NK-92 (cell line): Measurements from ENCODE around the gene RIIAD1.
"Not testable (repeated sequence)": the region's sequence is repeated elsewhere in the genome, so short reads cannot be mapped to it uniquely, and the experiment has no call there.

Experiments
- DNase-seq: peaks from one replicate; lab custom pipeline; 2025; ENCODE audit not compliant: unreplicated experiment; lab: John Stamatoyannopoulos, UW

RIIAD1 gene, protein sequence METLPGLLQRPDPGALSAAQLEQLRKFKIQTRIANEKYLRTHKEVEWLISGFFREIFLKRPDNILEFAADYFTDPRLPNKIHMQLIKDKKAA

DNA sequence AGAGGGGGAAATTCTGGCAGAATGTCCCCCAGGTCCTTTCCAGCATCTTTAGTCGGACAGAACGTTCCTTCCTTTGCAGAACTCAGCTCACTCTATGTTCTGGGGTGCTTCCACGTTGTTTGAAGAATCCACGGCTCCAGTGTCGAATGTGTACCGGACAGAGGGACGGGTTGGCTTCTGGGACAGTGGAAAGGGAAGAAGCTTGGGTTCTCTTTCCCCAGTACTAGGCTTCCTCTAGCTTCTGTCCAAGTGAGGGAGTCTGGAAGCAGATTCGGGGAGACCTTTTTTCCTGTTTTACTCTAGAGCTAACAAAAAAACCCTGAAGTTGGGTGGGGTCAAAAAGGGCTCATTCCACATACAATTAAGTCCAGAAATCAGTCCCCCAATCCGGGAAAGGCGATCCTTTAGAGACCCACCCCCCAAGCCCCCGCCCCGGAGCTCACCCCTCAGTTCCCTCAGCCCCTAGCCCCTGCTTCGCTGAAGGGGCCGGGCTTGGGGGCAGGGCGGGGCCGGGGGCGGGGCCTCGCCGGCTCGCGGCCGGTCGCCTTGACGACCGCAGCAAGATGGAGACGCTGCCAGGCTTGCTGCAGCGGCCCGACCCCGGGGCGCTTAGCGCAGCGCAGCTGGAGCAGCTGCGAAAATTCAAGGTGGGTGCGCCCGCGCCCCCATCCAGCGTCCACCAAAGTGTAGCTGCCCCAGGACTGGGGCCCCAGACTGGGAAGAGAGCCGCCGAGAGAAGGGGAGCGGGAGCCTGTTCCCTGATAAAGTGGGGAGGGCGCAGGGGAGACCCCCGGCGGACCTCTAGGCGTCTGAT lies at the start of gene RIIAD1:
TSS of gene RIIAD1 (plus strand) at position 549 of the 814 bp plus-strand sequence. CDS start at position 564, 15 bp downstream.
- no peak for DNase-seq

DNA sequence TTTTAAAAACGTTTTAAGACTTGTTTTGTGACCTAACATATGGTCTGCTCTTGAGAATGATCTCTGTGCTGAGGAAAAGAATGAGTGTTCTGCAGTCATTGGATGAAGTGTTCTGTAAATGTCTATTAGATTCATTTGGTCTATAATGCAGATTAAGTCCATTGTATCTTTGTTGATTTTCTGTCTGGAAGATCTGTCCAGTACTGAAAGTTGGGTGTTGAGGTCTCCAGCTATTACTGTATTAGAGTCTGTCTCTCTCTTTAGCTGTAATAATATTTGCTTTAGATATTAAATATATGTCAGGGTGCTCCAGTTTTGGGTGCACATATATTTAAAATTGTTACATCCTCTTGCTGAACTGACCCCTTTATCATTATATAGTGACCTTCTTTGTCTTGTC lies 47.9 kb upstream of the RIIAD1 start:
- DNase-seq, result no peak

DNA sequence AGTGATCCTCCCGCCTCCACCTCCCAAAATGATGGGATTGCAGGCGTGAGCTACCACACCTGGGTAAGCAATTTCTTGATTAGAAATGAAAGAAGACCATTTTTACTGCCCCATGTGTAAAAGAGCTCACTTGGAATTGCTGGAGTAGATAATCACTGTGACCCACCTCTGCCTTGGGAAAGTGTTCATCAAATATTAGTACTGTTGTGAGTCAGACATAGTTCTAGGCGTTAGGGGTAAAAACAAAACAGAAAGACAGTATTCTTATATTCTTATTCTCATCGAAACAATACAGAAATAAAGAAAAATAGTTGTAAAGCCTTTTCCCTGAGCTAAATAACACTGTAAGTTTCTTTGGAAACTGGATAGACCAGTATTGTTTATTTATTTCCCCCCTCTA lies 40.9 kb upstream of the RIIAD1 start:
- no peak for DNase-seq

GRCh38 chr1:151680826-151681225 lies 40.5 kb upstream of the RIIAD1 start:
- DNase-seq, result no peak

DNA sequence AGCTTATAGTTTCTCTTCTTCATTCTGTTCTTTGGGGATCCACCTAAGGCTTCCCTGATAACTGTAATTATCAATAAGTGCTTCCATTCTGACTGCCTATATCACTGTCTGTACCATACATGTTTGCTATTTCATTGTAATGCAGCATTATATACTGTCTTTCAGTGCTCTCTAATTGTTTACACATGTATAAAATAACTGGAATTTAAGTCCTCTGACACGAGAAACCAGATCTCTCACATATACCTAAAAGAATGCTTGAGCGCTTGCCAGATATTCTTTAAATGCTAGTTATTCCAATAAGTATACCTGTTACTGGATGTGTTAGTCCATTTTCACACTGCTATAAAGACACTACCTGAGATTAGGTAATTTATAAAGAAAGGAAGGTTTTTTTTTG lies 39.4 kb upstream of the RIIAD1 start:
- DNase-seq, result no peak

DNA sequence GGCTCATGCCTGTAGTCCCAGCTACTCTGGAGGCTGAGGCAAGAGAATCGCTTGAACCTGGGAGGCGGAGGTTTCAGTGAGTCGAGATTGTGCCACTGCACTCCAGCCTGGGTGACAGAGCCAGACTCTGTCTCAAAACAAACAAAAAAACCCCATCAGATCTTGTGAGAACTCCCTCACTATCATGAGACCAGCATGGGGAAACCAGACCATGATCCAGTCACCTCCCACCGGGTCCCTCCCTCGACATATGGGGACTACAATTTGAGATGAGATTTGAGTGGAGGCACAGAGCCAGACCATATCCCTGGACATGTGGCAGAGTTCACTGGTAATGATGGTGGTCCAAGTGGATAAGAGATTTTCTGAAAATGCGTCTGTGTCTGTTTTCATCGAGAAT lies 38.4 kb upstream of the RIIAD1 start:
- DNase-seq, result not testable (repeated sequence)

GRCh38 chr1:151684128-151684527 lies 37.2 kb upstream of the RIIAD1 start:
- DNase-seq, result no peak

DNA sequence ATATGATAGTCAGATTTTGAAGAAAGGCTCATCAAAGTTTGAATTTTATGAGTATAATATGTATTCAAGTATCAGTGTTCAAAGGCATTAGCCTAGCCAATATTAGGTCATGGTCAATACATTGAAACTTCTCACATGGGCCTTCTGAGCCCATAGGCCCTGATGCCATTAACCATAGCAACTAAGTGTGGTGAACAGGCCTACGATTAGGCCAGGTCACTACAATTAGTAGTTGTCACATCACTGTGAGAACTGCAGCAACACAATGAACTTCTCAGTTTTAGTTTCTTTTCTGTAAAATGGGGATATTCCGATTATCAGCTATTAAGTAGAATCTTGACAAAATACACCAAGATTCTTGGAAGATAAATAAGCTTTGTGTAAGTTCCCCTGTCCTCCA lies 34.8 kb upstream of the RIIAD1 start:
- no peak for DNase-seq

GRCh38 chr1:151689494-151689893 lies 31.8 kb upstream of the RIIAD1 start:
- no peak for DNase-seq

DNA sequence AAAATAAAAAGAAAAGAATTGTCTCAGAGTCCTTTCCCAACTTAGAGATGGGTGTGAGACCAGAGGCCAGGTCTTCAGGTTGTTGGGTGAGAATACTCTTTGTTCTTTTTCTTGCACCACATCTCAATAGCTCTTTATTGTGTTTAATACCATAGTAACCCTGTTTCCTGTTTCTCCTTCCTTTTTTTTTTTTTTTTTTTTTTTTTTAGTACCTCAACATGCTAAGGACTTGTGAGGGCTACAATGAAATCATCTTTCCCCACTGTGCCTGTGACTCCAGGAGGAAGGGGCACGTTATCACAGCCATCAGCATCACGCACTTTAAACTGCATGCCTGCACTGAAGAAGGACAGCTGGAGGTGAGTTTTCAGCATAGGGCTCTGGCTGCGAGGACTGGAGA lies 29.1 kb upstream of the RIIAD1 start:
- no peak for DNase-seq

- no peak for DNase-seq
Observed at GRCh38 chr1:151693057-151693651, 28.2 kb upstream of the RIIAD1 start.

DNA sequence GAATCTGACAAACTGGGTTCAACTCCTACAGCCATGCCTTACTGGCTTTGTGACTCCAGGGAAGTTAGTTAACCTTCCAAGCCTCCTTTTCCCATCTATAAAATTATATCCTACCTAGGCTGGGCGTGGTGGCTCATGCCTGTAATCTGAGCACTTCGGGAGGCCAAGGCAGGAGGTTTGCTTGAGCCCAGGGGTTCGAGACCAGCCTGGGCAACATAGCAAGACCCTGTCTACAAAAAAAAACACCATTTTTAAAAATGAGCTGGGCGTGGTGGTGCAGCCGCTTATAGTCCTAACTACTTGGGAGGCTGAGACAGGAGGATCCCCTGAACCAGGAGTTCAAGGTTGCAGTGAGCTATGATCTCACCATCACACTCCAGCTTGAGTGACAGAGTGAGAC lies 19.8 kb upstream of the RIIAD1 start:
- DNase-seq, result no peak

- no peak for DNase-seq
Observed at GRCh38 chr1:151702936-151703335, 18.4 kb upstream of the RIIAD1 start.

DNA sequence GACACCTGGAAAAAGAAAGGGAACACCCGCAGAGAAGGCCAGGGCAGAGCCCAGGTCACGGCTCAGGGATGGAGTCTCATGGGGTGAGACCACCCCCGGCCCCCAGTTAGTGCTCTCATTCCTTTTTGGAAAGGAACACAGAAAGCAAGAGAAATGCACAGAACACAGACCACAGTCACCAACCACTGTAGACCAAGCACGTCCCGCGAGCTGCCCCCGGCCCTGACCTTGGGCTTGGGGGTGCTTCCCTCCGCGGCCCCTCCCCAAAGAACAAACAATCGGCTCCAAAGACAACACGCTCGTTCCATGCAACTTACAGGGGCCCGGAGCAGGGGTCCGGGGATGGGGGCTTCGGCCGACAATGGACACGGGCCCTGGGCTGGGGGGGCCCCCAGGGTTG lies 17.5 kb upstream of the RIIAD1 start:
- DNase-seq, result no peak

DNA sequence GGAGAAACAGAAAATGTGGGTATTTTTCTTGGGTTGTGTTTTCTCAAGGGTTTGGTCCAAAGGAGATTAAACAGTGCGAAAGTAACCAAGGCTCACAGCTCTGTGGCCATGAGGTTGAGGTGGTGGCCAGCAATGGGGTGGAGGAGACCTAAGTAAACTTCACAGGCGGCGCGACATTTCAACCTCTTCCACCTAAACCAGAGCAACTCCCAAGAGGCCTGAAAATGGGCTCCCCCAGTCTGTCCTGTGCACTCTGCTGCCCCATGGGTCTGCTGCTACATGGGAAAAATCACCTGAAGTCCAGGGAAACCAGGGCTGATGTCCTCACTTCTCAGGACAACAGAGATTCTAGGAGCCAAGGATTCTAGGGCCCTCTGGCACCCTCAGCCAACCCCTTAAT lies 17.1 kb upstream of the RIIAD1 start:
- no peak for DNase-seq

DNA sequence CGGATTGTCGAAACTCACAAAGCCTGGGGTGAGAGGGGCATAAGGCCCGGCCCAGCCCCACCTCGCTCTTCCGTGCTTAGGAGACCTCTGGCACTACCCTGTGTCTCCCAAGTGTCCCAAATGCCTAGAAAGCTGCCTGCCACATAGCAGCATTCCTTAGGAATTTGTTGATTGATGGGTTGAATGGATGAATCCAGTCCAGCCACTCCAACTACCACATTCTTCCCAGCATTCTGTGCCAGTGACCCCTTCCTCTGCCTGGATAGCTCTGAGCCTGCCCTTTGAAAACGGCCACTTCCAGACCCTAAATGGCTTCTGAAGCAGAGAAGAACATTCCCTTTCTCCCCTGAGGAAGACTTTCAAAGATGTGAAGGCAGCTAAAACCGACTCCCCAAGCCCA lies 16.2 kb upstream of the RIIAD1 start:
- DNase-seq, result no peak

GRCh38 chr1:151705753-151706463 lies 15.4 kb upstream of the RIIAD1 start:
- DNase-seq, result no peak

GRCh38 chr1:151706464-151707415 lies 14.6 kb upstream of the RIIAD1 start:
- DNase-seq, result no peak

DNA sequence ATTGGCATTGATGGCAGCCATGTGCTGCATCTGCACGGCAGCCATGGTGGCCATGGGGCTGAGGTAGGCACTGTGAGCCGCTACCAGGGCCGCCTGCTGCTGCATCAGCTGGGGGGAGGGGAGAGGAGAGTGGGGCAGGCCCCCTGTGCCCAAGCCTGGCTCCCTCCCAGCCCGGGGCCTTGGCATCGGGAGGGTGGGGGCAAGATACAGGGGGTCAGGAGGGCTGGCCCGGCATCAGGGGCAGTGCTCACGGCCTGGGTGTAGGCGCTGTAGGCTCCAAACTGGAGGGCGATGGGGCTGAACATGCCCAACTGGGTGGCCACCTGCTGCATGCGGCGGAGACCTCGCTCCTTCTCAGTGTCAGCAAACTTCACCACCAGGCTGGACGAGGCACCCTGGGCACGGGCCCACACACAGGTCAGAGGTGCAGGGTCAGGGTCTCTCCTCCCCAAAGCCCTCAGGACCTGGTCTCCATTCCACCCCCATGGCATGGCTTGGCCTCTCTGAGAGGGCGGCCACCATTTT lies 13.7 kb upstream of the RIIAD1 start:
- no peak for DNase-seq

DNA sequence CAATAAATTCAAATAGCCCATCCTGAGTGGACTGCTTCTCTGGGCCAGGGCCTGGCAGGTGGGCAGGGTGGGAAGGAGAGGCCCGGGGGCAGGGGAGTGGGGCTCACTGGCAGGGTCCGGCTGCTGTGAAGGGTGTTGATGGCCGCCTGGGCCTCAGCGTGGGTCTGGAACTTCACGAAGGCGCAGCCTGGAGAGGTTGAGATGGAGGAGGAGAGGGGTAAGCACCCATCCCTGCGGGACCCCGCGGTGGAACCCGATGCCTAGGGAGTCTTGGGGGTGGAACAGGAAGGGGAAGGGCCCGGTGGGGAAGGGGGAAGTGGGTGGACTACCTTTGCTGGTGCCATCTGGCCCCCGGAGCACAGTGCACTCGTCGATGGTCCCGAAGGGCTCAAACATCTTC lies 12.4 kb upstream of the RIIAD1 start:
- DNase-seq, result no peak
